GM12874 (cell line): ENCODE results near the gene G3BP2.

Source experiments
- TF ChIP-seq, protein P1 (sequence below): IDR thresholded peaks from 2 replicates; pipeline ENCODE4 v1.5.1; 2011; ENCODE audit warnings: low read depth, mild to moderate bottlenecking, control low read depth, low read length, moderate library complexity; ENCODE audit not compliant: insufficient read depth

Gene G3BP2

DNA sequence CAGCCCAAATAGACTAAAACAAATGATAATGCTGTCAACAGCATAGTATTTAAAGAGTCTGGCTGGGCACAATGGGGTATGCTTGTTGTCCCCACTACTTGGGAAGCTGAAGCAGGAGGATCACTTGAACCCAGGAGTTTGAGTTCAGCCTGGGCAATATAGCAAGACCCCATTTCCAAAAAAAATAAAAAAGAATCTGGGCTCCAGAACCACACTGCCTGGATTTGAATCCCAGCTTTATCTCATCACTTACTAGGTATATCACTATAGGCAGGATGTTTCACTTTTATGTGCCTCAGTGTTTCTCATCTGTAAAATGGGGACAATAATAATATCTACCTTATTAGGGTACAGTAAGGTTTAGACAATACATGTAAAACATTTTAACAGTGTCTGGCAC lies 5.3 kb upstream of the G3BP2 start:
- TF ChIP-seq, protein P1, sequence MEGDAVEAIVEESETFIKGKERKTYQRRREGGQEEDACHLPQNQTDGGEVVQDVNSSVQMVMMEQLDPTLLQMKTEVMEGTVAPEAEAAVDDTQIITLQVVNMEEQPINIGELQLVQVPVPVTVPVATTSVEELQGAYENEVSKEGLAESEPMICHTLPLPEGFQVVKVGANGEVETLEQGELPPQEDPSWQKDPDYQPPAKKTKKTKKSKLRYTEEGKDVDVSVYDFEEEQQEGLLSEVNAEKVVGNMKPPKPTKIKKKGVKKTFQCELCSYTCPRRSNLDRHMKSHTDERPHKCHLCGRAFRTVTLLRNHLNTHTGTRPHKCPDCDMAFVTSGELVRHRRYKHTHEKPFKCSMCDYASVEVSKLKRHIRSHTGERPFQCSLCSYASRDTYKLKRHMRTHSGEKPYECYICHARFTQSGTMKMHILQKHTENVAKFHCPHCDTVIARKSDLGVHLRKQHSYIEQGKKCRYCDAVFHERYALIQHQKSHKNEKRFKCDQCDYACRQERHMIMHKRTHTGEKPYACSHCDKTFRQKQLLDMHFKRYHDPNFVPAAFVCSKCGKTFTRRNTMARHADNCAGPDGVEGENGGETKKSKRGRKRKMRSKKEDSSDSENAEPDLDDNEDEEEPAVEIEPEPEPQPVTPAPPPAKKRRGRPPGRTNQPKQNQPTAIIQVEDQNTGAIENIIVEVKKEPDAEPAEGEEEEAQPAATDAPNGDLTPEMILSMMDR, result no peak

DNA sequence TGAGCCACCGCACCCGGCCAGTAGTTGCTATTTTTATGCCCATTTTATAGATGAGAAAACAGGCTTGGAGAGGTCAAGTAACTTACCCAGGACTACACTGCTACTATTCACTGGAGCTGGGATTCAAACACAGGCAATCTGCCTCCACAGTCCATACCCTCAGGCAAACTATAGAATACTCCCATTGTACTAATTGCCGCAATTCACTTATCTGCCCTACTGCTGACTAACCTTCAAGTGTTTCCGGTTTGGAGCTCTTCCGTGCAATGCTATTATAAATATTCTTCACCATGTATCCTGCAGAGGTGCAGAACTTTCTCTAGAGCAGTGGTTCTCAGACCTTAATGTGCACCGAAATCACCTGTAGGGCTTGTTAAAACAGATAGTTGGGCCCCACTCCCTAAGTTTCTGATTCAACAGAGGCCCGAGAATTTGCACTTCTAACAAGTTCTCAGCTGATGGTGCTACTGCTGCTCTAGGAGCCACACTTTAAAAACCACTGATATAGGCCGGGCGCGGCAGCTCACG lies 1.9 kb upstream of the G3BP2 start:
- TF ChIP-seq, protein P1, result no peak

DNA sequence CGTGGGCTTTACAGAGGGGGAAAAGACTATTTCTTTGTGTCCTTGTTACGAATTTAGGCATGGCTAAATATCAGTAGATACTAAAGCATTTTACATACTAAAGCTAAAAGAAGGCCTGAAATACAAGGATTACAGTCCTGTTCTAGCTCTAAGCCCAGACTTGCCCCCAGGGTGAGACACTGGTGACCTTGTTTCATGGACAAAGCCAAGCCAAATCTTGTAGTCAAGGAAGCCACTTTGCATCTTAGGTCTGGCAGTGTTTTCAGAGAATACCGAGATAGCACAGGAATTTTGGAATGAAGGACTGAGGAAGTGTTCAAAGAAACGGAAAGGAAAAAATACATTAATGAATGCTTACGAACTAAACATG lies 733 bp upstream of the G3BP2 start:
- TF ChIP-seq, protein P1, result no peak

DNA sequence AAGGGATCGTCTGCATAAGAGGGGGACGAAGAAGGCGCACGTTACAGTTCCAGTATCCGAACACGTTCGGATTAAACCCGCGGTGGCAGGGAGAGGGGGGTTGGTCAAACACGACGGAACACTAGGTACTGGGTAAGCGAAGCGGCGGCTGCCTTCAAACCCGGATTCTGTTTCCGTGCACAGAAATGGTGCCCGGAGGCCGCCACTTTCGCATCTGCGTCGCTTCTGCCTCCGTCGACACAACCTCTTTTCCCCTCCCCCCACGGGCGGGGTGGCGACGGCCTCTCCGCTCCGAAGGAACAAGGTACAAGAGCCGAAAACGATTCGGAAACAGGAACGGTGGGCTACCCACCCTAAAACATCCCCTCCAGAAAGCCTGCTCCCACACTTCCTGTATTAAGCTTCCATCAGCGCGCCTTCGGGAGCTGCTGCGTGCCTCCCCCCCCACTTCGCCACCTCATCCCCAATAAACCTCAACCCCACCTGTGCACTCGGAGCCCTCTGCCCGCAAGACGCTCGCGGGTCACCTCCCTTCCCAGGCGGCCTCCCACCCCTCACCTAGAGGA lies 667 bp downstream of the G3BP2 start:
- TF ChIP-seq, protein P1, result no peak

DNA sequence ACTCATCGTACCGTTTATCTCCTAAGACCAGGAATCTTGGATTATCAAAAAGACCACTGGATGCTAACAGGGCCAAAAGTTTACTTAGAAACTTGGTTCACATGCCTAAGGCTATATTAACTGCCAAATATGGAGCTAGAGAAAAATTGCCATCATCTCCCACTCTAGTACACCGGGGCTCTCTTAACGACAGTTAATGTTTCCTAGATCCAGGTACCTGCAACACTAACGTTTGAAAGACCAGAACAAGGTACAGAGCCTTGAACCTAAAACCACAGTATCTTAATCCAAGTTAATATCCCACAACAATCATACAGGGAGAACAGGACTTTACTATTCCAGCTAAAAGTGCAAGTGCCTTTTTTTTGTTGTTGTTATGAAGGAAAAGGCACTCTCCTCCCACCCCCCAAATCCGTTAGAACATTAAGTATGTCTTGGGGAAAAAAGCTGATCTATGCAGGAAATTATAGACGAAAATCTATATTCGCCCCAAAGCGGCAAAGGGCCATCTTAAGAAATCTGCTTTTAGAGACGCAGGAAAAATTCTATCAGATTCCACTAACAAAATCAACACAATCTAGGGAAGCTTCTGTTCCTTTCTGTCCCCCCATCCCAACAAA lies 1.3 kb downstream of the G3BP2 start:
- TF ChIP-seq, protein P1, result no peak

DNA sequence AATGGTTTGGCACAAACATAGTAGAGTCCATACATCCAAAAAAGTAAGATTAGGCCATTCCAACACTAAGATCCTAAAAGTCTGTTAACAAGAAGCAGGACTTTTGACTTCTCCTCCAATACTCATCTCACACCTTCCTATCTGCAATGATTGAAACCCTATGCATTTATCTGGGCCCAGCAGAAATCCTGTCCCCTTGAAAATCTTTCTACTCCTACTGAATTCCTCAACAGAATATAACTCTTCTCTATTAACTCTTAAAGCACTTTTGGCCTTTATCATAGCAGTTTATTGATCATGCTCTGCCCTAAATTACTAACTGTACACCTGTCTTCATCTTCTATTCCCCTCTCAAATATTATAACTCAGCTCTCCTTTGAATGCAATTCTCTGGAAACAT lies 4.6 kb downstream of the G3BP2 start:
- TF ChIP-seq, protein P1, result no peak

DNA sequence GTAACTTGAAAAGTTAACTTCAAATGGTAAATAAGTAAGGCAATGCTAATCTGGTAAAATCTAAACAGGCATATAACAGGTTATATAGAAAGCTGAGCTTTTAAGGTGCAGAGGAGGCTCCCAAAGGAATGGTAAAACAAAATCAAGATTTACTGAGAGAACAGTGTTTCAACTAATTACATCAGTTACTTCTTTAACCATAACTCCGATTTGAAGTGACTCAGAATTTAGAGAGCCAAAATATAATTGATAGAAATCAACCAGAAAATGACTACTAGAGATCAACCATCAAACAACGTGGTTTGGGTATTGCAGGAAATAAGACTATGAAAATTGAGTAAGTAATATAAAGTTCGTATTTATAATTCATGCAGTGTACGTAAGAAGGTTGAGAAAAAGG lies 6.9 kb downstream of the G3BP2 start:
- TF ChIP-seq, protein P1, result no peak
